ENCODE data around the gene MT1B.
"Not testable (repeated sequence)": the region's sequence is repeated elsewhere in the genome, so short reads cannot be mapped to it uniquely, and the experiment has no call there.

The MT1B gene

GRCh38 chr16:56639045-56639444 lies 12.6 kb upstream of the MT1B start:
- FAIRE-seq, result no peak

- no peak for FAIRE-seq
These were observed 11.6 kb upstream of the MT1B start for GRCh38 chr16:56640076-56640475.

GRCh38 chr16:56641166-56641565 lies 10.5 kb upstream of the MT1B start:
- FAIRE-seq, result no peak

GRCh38 chr16:56643080-56643778 lies 8.5 kb upstream of the MT1B start:
- no peak for FAIRE-seq

GRCh38 chr16:56643833-56644232 lies 7.9 kb upstream of the MT1B start:
- no peak for FAIRE-seq

- no peak for FAIRE-seq
These were observed 6.4 kb upstream of the MT1B start for GRCh38 chr16:56645311-56645710.

GRCh38 chr16:56645838-56646237 lies 5.8 kb upstream of the MT1B start:
- no peak for FAIRE-seq

GRCh38 chr16:56647641-56648431 lies 3.9 kb upstream of the MT1B start:
- FAIRE-seq, result no peak

GRCh38 chr16:56649271-56649670 lies 2.4 kb upstream of the MT1B start:
- no peak for FAIRE-seq

- no peak for FAIRE-seq
These were observed 1.9 kb upstream of the MT1B start for GRCh38 chr16:56649820-56650219.

GRCh38 chr16:56652600-56652999 lies 914 bp downstream of the MT1B start:
- no peak for FAIRE-seq

- FAIRE-seq, result no peak
These were observed 1.5 kb downstream of the MT1B start for GRCh38 chr16:56653218-56653617.

GRCh38 chr16:56657555-56658326 lies 6.1 kb downstream of the MT1B start, which contains the start of gene MT1F:
Gene MT1F (plus strand): TSS chr16:56657959. CDS start chr16:56658059, 100 bp downstream.
- no peak for FAIRE-seq

- no peak for FAIRE-seq
These were observed 6.7 kb downstream of the MT1B start for GRCh38 chr16:56658327-56658875.

GRCh38 chr16:56662357-56663354 lies 11.0 kb downstream of the MT1B start:
- no peak for FAIRE-seq

GRCh38 chr16:56664506-56664905 lies 12.8 kb downstream of the MT1B start:
- FAIRE-seq, result no peak

GRCh38 chr16:56665286-56666261 lies 13.9 kb downstream of the MT1B start:
- FAIRE-seq, result not testable (repeated sequence)

GRCh38 chr16:56667581-56668571 lies 16.2 kb downstream of the MT1B start, which contains the start of gene MT1G:
Gene MT1G (minus strand): TSS chr16:56668065. CDS start chr16:56667993, 72 bp downstream.
- no peak for FAIRE-seq
